GM12878 (cell line): ENCODE data around the gene HMGB4. TPM values are rescaled to one million over a fixed set of nuclear protein-coding genes. Genes with fewer than 3 reads are reported as not detected.

ENCODE experiments used
- ATAC-seq: fragments of 200-7000 bp; cut with Tn5 transposase; 3 replicates; pipeline ENCODE4 v1.9.1; 2020; ENCODE audit warnings: mild to moderate bottlenecking, moderate library complexity
- BruUV-seq: library from RNA; stranded (reverse); fragments of 400-500 nt; replicated peaks from 2 replicates; lab custom pipeline; 2021; lab: Mats Ljungman, UMichigan
- CTCF ChIA-PET: fragments of 300-600 bp; sonication (Branson Sonifier 250); formaldehyde crosslinking; extraction: SDS; loops from one replicate; lab custom pipeline; 2021; ENCODE audit warnings: inconsistent platforms; lab: Yijun Ruan, JAX
- POLR2A ChIA-PET: fragments of 350-600 bp; formaldehyde crosslinking; extraction: SDS; loops from one replicate; lab custom pipeline; 2021; ENCODE audit warnings: inconsistent platforms; lab: Charles Lee
- RAD21 ChIA-PET: fragments of 300-600 bp; sonication (Branson Sonifier 250); formaldehyde crosslinking; loops from one replicate; lab custom pipeline; 2023; ENCODE audit warnings: antibody characterized with exemption; ENCODE audit not compliant: unreplicated experiment; lab: Charles Lee
- SMC1A ChIA-PET: fragments of 300-600 bp; sonication (Branson Sonifier 250); formaldehyde crosslinking; loops from one replicate; lab custom pipeline; 2023; ENCODE audit not compliant: unreplicated experiment, uncharacterized antibody; lab: Charles Lee
- DNase-seq: peaks from one replicate; pipeline ENCODE4 v3.0.0-alpha.2; 2011; ENCODE audit warnings: low read depth, low spot score
- FAIRE-seq: peaks from 3 replicates; lab custom pipeline; 2011; peaks lifted over from hg19 to GRCh38; lab: Jason Lieb, UNC
- H2AFZ ChIP-seq: 2 replicates; pipeline ENCODE4 v1.6.0; 2011; ENCODE audit warnings: low read depth, low read length, control low read depth; ENCODE audit not compliant: control insufficient read depth
- H3K27ac ChIP-seq: 2 replicates; pipeline ENCODE4 v1.5.1; 2011; ENCODE audit warnings: control low read depth; ENCODE audit not compliant: control insufficient read depth, insufficient read depth
- H3K27me3 ChIP-seq, 2 experiments: replicated peaks in 1 of 2; 2 replicates each; pipeline versions ENCODE4 v1.6.0 to v1.6.1; 2011; ENCODE audit warnings: low read length in 1 of 2; ENCODE audit not compliant: control insufficient read depth in 2 of 2, insufficient read depth in 2 of 2
- H3K36me3 ChIP-seq, 2 experiments: 2 replicates each; pipeline ENCODE4 v1.5.1; 2011; ENCODE audit warnings: low read length in 1 of 2; ENCODE audit not compliant: control insufficient read depth in 2 of 2, insufficient read depth in 2 of 2
- H3K4me1 ChIP-seq: 2 replicates; pipeline ENCODE4 v1.6.1; 2011; ENCODE audit warnings: mild to moderate bottlenecking, low read length, moderate library complexity, mixed read lengths; ENCODE audit not compliant: control insufficient read depth, insufficient read depth
- H3K4me2 ChIP-seq: 2 replicates; pipeline ENCODE4 v1.6.0; 2011; ENCODE audit warnings: control low read depth; ENCODE audit not compliant: control insufficient read depth, insufficient read depth
- H3K4me3 ChIP-seq: fragments of 200-600 bp; sonication (generic); 2 replicates; pipeline ENCODE4 v1.5.1; 2016
- H3K79me2 ChIP-seq: 2 replicates; pipeline ENCODE4 v1.6.0; 2011; ENCODE audit warnings: low read length; ENCODE audit not compliant: control insufficient read depth, insufficient read depth
- H3K9ac ChIP-seq: 2 replicates; pipeline ENCODE4 v1.8.0; 2011; ENCODE audit warnings: low read length, control low read depth, mixed read lengths; ENCODE audit not compliant: control insufficient read depth, insufficient read depth
- H3K9me3 ChIP-seq: replicated peaks from 3 replicates; pipeline ENCODE4 v1.5.1; 2011; ENCODE audit warnings: mild to moderate bottlenecking, low read length; ENCODE audit not compliant: control insufficient read depth, insufficient read depth
- H4K20me1 ChIP-seq: 2 replicates; pipeline ENCODE4 v1.6.0; 2011; ENCODE audit not compliant: control insufficient read depth, insufficient read depth
- ATF2 ChIP-seq: IDR thresholded peaks from 2 replicates; pipeline ENCODE4 v1.6.1; 2012; ENCODE audit warnings: low read length, inconsistent platforms
- BCL3 ChIP-seq: IDR thresholded peaks from 2 replicates; pipeline ENCODE4 v1.6.1; 2011; ENCODE audit warnings: borderline replicate concordance, low read depth, mild to moderate bottlenecking, moderate library complexity, low read length; ENCODE audit not compliant: insufficient read depth, poor library complexity, severe bottlenecking
- BCLAF1 ChIP-seq: fragments of 450-650 bp; IDR thresholded peaks from 2 replicates; pipeline ENCODE4 v1.6.1; 2017; ENCODE audit warnings: antibody characterized with exemption, mild to moderate bottlenecking, moderate library complexity
- CTCF ChIP-seq, 3 experiments: IDR thresholded peaks in 2 of 3; conservative IDR thresholded peaks in 1 of 3; 2 replicates each; pipeline ENCODE4 v1.5.1; 2011; ENCODE audit warnings: low read depth in 3 of 3, low read length in 3 of 3, mild to moderate bottlenecking in 3 of 3, control low read depth in 2 of 3, moderate library complexity in 2 of 3, inconsistent platforms in 1 of 3, mixed read lengths in 1 of 3; ENCODE audit not compliant: control insufficient read depth in 2 of 3, insufficient read depth in 1 of 3; ENCODE audit errors: extremely low read depth in 1 of 3
- FOXK2 ChIP-seq: fragments of 450-650 bp; IDR thresholded peaks from 2 replicates; pipeline ENCODE4 v1.6.1; 2017; ENCODE audit warnings: mild to moderate bottlenecking, moderate library complexity
- FOXM1 ChIP-seq: IDR thresholded peaks from 2 replicates; pipeline ENCODE4 v1.6.1; 2012; ENCODE audit warnings: low read depth, mild to moderate bottlenecking, inconsistent platforms, low read length, moderate library complexity
- JUNB ChIP-seq: IDR thresholded peaks from 2 replicates; pipeline ENCODE4 v1.6.1; 2016; ENCODE audit warnings: antibody characterized with exemption, mild to moderate bottlenecking
- MEF2B ChIP-seq: fragments of 450-650 bp; IDR thresholded peaks from 2 replicates; pipeline ENCODE4 v1.6.1; 2018; ENCODE audit warnings: mild to moderate bottlenecking, moderate library complexity; ENCODE audit not compliant: partially characterized antibody, poor library complexity, severe bottlenecking
- NR2C2 ChIP-seq: IDR thresholded peaks from 2 replicates; pipeline ENCODE4 v1.6.1; 2011; ENCODE audit warnings: borderline replicate concordance, low read depth; ENCODE audit not compliant: control insufficient read depth, insufficient read length
- RB1 ChIP-seq: fragments of 450-650 bp; formaldehyde crosslinking; IDR thresholded peaks from 2 replicates; pipeline ENCODE4 v1.6.1; 2017; ENCODE audit warnings: mild to moderate bottlenecking, borderline replicate concordance
- RELA ChIP-seq: fragments of 450-650 bp; IDR thresholded peaks from 2 replicates; pipeline ENCODE4 v1.8.0; 2014; ENCODE audit warnings: borderline replicate concordance; ENCODE audit not compliant: partially characterized antibody
- SIN3A ChIP-seq: IDR thresholded peaks from 2 replicates; pipeline ENCODE4 v1.6.1; 2012; ENCODE audit warnings: low read depth, low read length, improper control_type of control experiment
- SUZ12 ChIP-seq: fragments of 200-600 bp; sonication (generic); IDR thresholded peaks from one replicate; pipeline ENCODE4 v1.6.1; 2018; ENCODE audit warnings: antibody characterized with exemption, mild to moderate bottlenecking; ENCODE audit not compliant: unreplicated experiment
- USF1 ChIP-seq: IDR thresholded peaks from 2 replicates; pipeline ENCODE4 v1.6.1; 2011; ENCODE audit warnings: borderline replicate concordance, low read depth, mild to moderate bottlenecking, moderate library complexity, mixed read lengths, low read length; ENCODE audit not compliant: insufficient read depth; ENCODE audit errors: extremely low read length
- WGBS: methylation state at CpG from one replicate; pipeline ENCODE4 v1.1.6; 2016; ENCODE audit warnings: low lambda C conversion rate; ENCODE audit not compliant: insufficient replicate concordance, insufficient coverage; ENCODE audit errors: missing lambda C conversion rate; 5-methylcytosine and 5-hydroxymethylcytosine counted together
- in situ Hi-C: fragments of 300-500 bp; cut with MboI; formaldehyde crosslinking; loops from 9 replicates; pipeline ENCODE4 v1.14.3; 2018; ENCODE audit warnings: mixed read lengths
- intact Hi-C: fragments of 100-400 bp; cut with micrococcal nuclease; formaldehyde crosslinking; loops from one replicate; pipeline ENCODE4 v1.14.2; 2022; ENCODE audit not compliant: unreplicated experiment
- polyA plus RNA-seq, 11 experiments: library from polyadenylated mRNA; depleted of rRNA in 4 of 11; unstranded in 6 of 11; stranded (reverse) in 5 of 11; fragments of >200 nt; fragmentation: Nextera tagmentation in 4 of 11; fragmentation: Illumina TruSeq in 1 of 11; extraction: Ambion mirVana in 4 of 11; extraction: Trizol in 1 of 11; gene quantifications; 1 replicate in 1 of 11; 2 replicates in 10 of 11; pipeline versions ENCODE4 v1.2.1 to v1.2.3, GENCODE V29; 2011 to 2016; ENCODE audit warnings: inconsistent platforms in 2 of 11, missing spikeins in 2 of 11, low read depth in 1 of 11
- total RNA-seq, 4 experiments: library from RNA; depleted of rRNA in 3 of 4; stranded (reverse); fragments of >200 nt in 3 of 4; fragmentation: Illumina TruSeq in 1 of 4; extraction: Trizol in 1 of 4; gene quantifications; 2 replicates each; pipeline versions ENCODE4 v1.2.1 to v1.2.3, GENCODE V29; 2013 to 2021

The HMGB4 gene
- total and polyA plus RNA-seq, 10 of the 15 experiments (the other 5 are each of a cell fraction or from before 2014, with no cell fraction given), result not detected

- TF ChIP-seq USF1 (no peak), SUZ12 (no peak)
Measured at GRCh38 chr1:33821291-33821690, 42.6 kb upstream of the HMGB4 start (continued).

GRCh38 chr1:33822396-33822795 lies 41.5 kb upstream of the HMGB4 start:
- 10% methylated on average over 6 of the region's 6 CpGs for WGBS
- no peak for TF ChIP-seq MEF2B
- TF ChIP-seq CTCF (IDR thresholded peaks at IDR 0.05 in 2 of 3, conservative IDR thresholded peaks at IDR 0.05 in 1 of 3; ENCODE audit: control insufficient read depth in 2 of 3, extremely low read depth in 1 of 3, insufficient read depth in 1 of 3, low read depth in 3 of 3, low read length in 3 of 3), result no peak
- TF ChIP-seq SIN3A, result no peak
- no peak for TF ChIP-seq JUNB
- TF ChIP-seq RB1, result no peak
- no peak for TF ChIP-seq FOXK2
- no peak for TF ChIP-seq ATF2
- TF ChIP-seq BCLAF1, result no peak
- TF ChIP-seq RELA, result no peak
- TF ChIP-seq BCL3, result no peak
- no peak for TF ChIP-seq NR2C2
- TF ChIP-seq FOXM1, result no peak

More at GRCh38 chr1:33822396-33822795, 41.5 kb upstream of the HMGB4 start:
- Histone ChIP-seq H3K4me1 (no peaks in the 10 kb centered on the region), H3K9ac (no peak overlapping the region), H2AFZ (no peak overlapping the region), H3K4me2 (no peak overlapping the region), H4K20me1 (no peaks in the 10 kb centered on the region), H3K27me3 (no peaks in the 10 kb centered on the region; a peak in 2 of 4 replicates), H3K9me3 (no peaks in the 10 kb centered on the region), H3K36me3 (no peaks in the 10 kb centered on the region), H3K27ac (no peak overlapping the region), H3K79me2 (no peaks in the 10 kb centered on the region), H3K4me3 (no peak overlapping the region)
- CTCF ChIA-PET, result interaction anchor here (0.7 kb wide), 1 partner anchor 199 kb away, joined by 3 read pairs; no protein-coding TSS in a partner anchor
- SMC1A ChIA-PET, result no interaction called here
- intact Hi-C loops, result no loop called here
- POLR2A ChIA-PET, result no interaction called here
- RAD21 ChIA-PET, result no interaction called here
- in situ Hi-C loops, result no loop called here
- no TSS peak for BruUV-seq
- FAIRE-seq, result no peak
- DNase-seq, result no peak
- ATAC-seq, result no peak
